ENCODE measurements around the gene TESK2. TPM values are rescaled to one million over a fixed set of nuclear protein-coding genes. Genes with fewer than 3 reads are reported as not detected.

Gene TESK2
- total and polyA plus RNA-seq, 8 donors = 1.5 to 3.6 (median 2.6) TPM

DNA sequence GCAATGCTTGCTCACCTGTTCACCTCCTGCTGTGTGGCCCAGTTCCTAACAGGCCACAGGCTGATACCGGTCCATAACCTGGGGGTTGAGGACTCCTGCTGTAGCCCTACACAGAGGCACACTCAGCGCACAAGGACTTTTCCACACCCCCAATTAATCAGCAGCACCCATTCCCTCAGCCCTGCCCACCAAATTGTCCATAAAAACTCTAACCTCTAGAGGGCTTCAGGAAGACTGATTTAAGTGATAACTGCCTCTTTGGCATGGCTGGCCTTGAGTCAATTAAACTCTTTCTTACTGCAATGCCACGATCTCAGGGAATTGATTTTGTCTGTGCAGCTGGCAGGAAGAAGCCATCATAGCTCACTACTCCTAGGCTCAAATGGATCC is 79.5 kb downstream of the TESK2 start:
- TF ChIP-seq, protein P1, sequence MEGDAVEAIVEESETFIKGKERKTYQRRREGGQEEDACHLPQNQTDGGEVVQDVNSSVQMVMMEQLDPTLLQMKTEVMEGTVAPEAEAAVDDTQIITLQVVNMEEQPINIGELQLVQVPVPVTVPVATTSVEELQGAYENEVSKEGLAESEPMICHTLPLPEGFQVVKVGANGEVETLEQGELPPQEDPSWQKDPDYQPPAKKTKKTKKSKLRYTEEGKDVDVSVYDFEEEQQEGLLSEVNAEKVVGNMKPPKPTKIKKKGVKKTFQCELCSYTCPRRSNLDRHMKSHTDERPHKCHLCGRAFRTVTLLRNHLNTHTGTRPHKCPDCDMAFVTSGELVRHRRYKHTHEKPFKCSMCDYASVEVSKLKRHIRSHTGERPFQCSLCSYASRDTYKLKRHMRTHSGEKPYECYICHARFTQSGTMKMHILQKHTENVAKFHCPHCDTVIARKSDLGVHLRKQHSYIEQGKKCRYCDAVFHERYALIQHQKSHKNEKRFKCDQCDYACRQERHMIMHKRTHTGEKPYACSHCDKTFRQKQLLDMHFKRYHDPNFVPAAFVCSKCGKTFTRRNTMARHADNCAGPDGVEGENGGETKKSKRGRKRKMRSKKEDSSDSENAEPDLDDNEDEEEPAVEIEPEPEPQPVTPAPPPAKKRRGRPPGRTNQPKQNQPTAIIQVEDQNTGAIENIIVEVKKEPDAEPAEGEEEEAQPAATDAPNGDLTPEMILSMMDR (IDR thresholded peaks at IDR 0.05) = no peak
- intact Hi-C loops (cut with DNase I) = no loop called here
- no peak overlapping the region for H3K27ac ChIP-seq
- H3K27me3 ChIP-seq = no peaks in the 10 kb centered on the region
- H3K4me1 ChIP-seq = no peaks in the 10 kb centered on the region
- H3K4me3 ChIP-seq = no peak overlapping the region
- no peak for FAIRE-seq
- no peaks in the 10 kb centered on the region for H3K36me3 ChIP-seq
- ATAC-seq = no peak
- DNase-seq = no peak
- no peaks in the 10 kb centered on the region for H3K9me3 ChIP-seq
- 64 to 68% methylated on average over 3 of the region's 3 CpGs for WGBS, 2 donors

DNA sequence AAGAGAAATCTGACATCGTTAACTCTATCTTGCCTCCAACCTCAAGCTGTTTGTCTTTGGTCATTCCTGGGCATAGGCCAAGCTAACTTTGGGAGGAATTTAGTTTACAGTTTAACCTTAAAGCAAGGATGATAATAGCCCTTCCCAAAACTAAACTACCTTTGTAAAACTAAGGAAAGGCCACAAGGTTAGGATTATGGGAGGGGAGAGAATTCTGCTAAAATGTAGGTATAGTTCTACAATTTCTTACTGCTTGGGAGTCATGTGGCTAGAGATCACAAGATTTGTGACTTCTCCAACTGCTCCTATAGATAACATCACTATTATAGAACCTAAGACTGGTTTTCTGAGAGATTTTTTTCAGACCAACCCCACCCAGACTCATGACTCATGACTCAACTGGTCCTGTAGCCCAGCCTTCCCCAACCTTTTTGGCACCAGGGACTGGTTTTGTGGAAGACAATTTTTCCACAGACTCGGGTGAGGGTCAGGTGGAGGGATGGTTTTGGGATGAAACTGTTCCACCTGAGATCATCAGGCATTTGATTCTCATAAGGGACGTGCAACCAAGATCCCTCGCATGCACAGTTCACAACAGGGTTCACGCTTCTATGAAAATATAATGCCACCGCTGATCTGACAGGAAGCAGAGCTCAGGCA is 80.0 kb downstream of the TESK2 start:
- Histone ChIP-seq H3K27ac (no peak overlapping the region), H3K27me3 (no peaks in the 10 kb centered on the region), H3K4me3 (no peak overlapping the region), H3K9me3 (no peaks in the 10 kb centered on the region), H3K36me3 (no peaks in the 10 kb centered on the region), H3K4me1 (no peaks in the 10 kb centered on the region)
- FAIRE-seq = no peak
- WGBS, 2 donors = 86% methylated on average over 6 of the region's 6 CpGs
- no peak for ATAC-seq
- intact Hi-C loops (cut with DNase I) = no loop called here
- TF ChIP-seq, protein P1 (IDR thresholded peaks at IDR 0.05) = no peak
- DNase-seq = no peak

DNA sequence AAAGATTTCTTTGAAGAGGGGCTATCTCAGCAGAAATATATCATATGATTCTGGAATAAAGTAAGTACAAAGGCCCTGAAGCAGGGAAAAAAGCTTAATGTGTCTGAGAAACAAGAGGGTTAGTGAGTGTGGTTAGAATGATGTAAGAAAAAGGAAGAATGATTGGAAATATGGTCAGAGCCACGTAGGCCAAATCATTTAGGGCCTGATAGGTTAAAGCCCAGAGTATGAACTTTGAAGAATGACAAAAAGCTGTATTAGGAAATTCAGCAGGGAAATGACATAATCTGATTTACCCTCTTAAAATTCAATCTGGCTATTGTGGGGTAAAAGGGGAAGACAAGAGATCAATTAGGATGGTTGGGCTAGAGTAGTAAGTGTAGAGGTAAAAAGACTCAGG is 81.7 kb downstream of the TESK2 start:
- H3K36me3 ChIP-seq = no peaks in the 10 kb centered on the region
- TF ChIP-seq, protein P1 (IDR thresholded peaks at IDR 0.05) = no peak
- intact Hi-C loops (cut with DNase I) = no loop called here
- H3K27ac ChIP-seq = no peak overlapping the region
- H3K9me3 ChIP-seq = no peaks in the 10 kb centered on the region
- WGBS, 2 donors = 69 to 93% methylated on average over 1 of the region's 1 CpG
- no peaks in the 10 kb centered on the region for H3K27me3 ChIP-seq
- ATAC-seq = no peak
- no peak overlapping the region for H3K4me3 ChIP-seq
- no peak for FAIRE-seq
- no peak for DNase-seq
- H3K4me1 ChIP-seq = no peaks in the 10 kb centered on the region

DNA sequence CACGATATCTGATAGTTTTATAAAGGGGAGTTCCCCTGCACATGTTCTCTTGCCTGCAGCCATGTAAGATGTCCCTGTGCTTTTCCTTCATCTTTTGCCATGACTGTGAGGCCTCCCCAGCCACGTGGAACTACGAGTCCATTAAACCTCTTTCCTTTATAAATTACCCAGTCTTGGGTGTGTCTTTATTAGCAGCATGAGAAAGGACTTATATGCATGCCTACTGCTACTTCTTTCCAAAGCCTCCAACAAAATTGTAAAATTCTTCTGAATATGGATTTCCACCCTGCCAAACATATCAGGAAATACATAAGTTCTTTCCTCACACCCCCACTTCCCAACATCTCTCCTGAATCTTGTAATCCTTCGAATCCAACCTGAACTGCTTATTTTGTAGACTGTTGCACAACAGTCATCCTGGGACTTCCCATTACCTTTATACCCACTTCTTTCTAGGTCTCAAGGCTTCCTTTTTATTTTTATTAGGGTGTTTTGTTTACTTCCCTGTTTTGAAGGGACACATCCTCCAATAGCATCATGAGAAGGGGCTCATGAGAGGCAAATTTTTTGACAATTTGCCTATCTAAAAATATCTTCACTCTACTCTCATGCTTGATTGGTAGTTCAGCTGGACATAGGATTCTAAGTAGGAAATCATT is 83.2 kb downstream of the TESK2 start:
- no peaks in the 10 kb centered on the region for H3K9me3 ChIP-seq
- TF ChIP-seq, protein P1 (IDR thresholded peaks at IDR 0.05) = no peak
- 81 to 82% methylated on average over 4 of the region's 4 CpGs for WGBS, 2 donors
- FAIRE-seq = no peak
- no peak for ATAC-seq
- intact Hi-C loops (cut with DNase I) = no loop called here
- H3K4me1 ChIP-seq = no peaks in the 10 kb centered on the region
- DNase-seq = no peak
- no peak overlapping the region for H3K27ac ChIP-seq
- no peaks in the 10 kb centered on the region for H3K27me3 ChIP-seq
- H3K36me3 ChIP-seq = no peaks in the 10 kb centered on the region
- H3K4me3 ChIP-seq = no peak overlapping the region

DNA sequence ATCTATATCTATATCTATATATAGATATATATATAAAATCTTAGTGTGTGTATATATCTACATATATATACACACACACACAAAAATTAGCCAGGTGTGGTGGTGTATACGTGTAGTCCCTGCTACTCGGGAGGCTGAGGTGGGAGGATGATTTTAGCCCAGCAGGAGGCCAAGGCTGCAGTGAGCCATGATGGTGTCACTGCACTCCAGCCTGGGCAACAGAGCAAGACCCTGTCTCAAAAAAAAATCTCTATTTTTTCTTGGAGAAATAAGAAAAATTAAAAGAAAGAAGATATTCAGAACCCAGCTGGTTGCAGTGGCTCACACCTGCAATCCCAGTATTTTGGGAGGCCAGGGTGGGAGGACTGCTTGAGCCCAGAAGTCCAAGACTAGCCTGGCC is 85.3 kb downstream of the TESK2 start:
- intact Hi-C loops (cut with DNase I) = no loop called here
- Histone ChIP-seq H3K27me3 (no peaks in the 10 kb centered on the region), H3K36me3 (no peaks in the 10 kb centered on the region), H3K4me3 (no peak overlapping the region), H3K27ac (no peak overlapping the region), H3K4me1 (no peaks in the 10 kb centered on the region), H3K9me3 (no peaks in the 10 kb centered on the region)
- DNase-seq (no peak), ATAC-seq (no peak), FAIRE-seq (no peak)
- 88 to 92% methylated on average over 2 of the region's 2 CpGs for WGBS, 2 donors
- TF ChIP-seq, protein P1 (IDR thresholded peaks at IDR 0.05) = no peak

Data from pancreas (tissue), 10 donors.